Stomach (tissue), 9 donors: ENCODE data around the gene CASR. TPM values are rescaled to one million over a fixed set of nuclear protein-coding genes. Genes with fewer than 3 reads are reported as not detected.

Experiments used
- DNase-seq, 2 donors: peaks; one replicate each; pipeline versions ENCODE4 v3.0.0 to v3.0.0-alpha.2; 2013 to 2019
- H3K27ac ChIP-seq, 5 donors: fragments of 200-600 bp in 4 of 5; sonication (generic) in 4 of 5; one replicate each; pipeline ENCODE4 v1.5.1; 2013 to 2019; ENCODE audit warnings: mild to moderate bottlenecking in 1 of 5, moderate library complexity in 1 of 5
- H3K27me3 ChIP-seq, 3 donors: fragments of 200-600 bp; sonication (generic); one replicate each; pipeline ENCODE4 v1.5.1; 2017 to 2019; ENCODE audit warnings: mixed run types in 1 of 3
- H3K36me3 ChIP-seq, 4 donors: fragments of 200-600 bp; sonication (generic); 1 replicate in 3 of 4; 2 replicates in 1 of 4; pipeline ENCODE4 v1.5.1; 2016 to 2019
- H3K4me1 ChIP-seq, 4 donors: fragments of 200-600 bp; sonication (generic); one replicate each; pipeline ENCODE4 v1.5.1; 2016 to 2019
- H3K4me3 ChIP-seq, 4 donors: fragments of 200-600 bp; sonication (generic) in 3 of 4; one replicate each; pipeline ENCODE4 v1.5.1; 2016 to 2019; ENCODE audit warnings: mild to moderate bottlenecking in 1 of 4
- H3K9me3 ChIP-seq, 4 donors: fragments of 200-600 bp; sonication (generic); one replicate each; pipeline ENCODE4 v1.5.1; 2016 to 2019
- EP300 ChIP-seq: sonication (generic); formaldehyde crosslinking; IDR thresholded peaks from one replicate; pipeline ENCODE4 v1.6.1; 2017; ENCODE audit warnings: antibody characterized with exemption
- POLR2A ChIP-seq, 4 donors: fragments of 450-650 bp; IDR thresholded peaks; one replicate each; pipeline ENCODE4 v1.6.1; 2016; ENCODE audit warnings: antibody characterized with exemption in 4 of 4, control low read depth in 2 of 4, mild to moderate bottlenecking in 1 of 4, moderate library complexity in 1 of 4
- POLR2AphosphoS5 ChIP-seq, 3 donors: sonication (generic); formaldehyde crosslinking; IDR thresholded peaks; one replicate each; pipeline ENCODE4 v1.6.1; 2016; ENCODE audit warnings: antibody characterized with exemption in 3 of 3
- WGBS, 5 donors: extraction: QIAGEN DNeasy Blood & Tissue Kit in 3 of 5; methylation state at CpG; one replicate each; pipeline versions ENCODE4 v1.1.5 to v1.1.7; 2013 to 2018; 5-methylcytosine and 5-hydroxymethylcytosine counted together
- intact Hi-C: fragments of 100-400 bp; cut with DNase I; formaldehyde crosslinking; loops from one replicate; pipeline ENCODE4 v1.15.1; 2023; ENCODE audit warnings: low total_unique reads
- polyA plus RNA-seq, 3 donors: library from polyadenylated mRNA; stranded (reverse); fragments of 200-250 nt; gene quantifications; one replicate each; pipeline ENCODE4 v1.2.3, GENCODE V29; 2013
- total RNA-seq, 5 donors: library from RNA; depleted of rRNA; stranded (reverse); fragments of >200 nt; gene quantifications; one replicate each; pipeline versions ENCODE4 v1.1.0 to v1.2.3, GENCODE V29; 2014 to 2016
- TF ChIP-seq, protein P1 (sequence below), 7 experiments: fragments of 450-650 bp in 4 of 7; fragments of 200-600 bp in 3 of 7; sonication (generic) in 3 of 7; IDR thresholded peaks; one replicate each; pipeline ENCODE4 v1.5.1; 2016 to 2019; ENCODE audit warnings: antibody characterized with exemption in 7 of 7, control low read depth in 2 of 7, mild to moderate bottlenecking in 1 of 7
- donor health status: healthy with polysubstance abuse.
- donor health status: Bipolar disorder and iron deficiency.
- donor health status: healthy.

CASR gene
- total and polyA plus RNA-seq, 8 donors, result 0.03 to 3.0 (median 0.43) TPM; not detected in 4

DNA sequence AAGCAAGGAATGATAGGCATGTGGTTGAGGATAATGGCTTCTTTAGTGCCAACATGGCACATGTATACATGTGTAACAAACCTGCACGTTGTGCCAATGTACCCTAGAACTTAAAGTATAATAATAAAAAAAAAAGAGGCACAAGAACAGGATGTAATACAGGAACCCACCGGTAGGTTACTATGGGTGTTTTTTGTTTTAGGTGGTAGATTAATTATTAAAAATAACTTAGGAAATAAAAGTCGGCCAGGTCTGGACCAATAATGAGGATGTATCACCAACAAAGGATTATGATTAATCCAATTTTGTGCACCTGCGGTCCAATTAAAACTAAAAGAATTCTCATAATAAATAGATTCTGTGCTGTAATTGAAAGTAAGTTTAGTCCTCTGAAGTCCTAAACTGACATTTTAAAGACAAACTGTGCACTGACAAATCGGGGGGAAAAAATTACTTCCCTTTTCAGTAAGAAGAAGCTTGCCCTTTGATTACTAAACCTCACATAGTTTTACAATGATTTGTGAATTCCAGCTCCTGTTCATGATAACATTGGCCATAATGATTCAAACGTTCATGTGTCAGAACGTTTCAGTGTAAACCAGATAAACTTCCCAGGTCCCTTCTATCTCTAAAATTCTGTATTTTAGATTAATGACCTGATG lies 62.2 kb downstream of the CASR start:
- intact Hi-C loops, result no loop called here
- H3K4me3 ChIP-seq, result no peak overlapping the region
- TF ChIP-seq POLR2AphosphoS5 (IDR thresholded peaks at IDR 0.05) (no peak), POLR2A (IDR thresholded peaks at IDR 0.05) (no peak), EP300 (no peak)
- TF ChIP-seq, protein P1, sequence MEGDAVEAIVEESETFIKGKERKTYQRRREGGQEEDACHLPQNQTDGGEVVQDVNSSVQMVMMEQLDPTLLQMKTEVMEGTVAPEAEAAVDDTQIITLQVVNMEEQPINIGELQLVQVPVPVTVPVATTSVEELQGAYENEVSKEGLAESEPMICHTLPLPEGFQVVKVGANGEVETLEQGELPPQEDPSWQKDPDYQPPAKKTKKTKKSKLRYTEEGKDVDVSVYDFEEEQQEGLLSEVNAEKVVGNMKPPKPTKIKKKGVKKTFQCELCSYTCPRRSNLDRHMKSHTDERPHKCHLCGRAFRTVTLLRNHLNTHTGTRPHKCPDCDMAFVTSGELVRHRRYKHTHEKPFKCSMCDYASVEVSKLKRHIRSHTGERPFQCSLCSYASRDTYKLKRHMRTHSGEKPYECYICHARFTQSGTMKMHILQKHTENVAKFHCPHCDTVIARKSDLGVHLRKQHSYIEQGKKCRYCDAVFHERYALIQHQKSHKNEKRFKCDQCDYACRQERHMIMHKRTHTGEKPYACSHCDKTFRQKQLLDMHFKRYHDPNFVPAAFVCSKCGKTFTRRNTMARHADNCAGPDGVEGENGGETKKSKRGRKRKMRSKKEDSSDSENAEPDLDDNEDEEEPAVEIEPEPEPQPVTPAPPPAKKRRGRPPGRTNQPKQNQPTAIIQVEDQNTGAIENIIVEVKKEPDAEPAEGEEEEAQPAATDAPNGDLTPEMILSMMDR (IDR thresholded peaks at IDR 0.05), result no peak
- H3K36me3 ChIP-seq, result no peaks in the 10 kb centered on the region
- 38 to 47% (median 44%) methylated on average over 7 of the region's 7 CpGs for WGBS, 5 donors
- no peaks in the 10 kb centered on the region for H3K27me3 ChIP-seq
- H3K9me3 ChIP-seq, result no peaks in the 10 kb centered on the region
- no peak for DNase-seq
- peak overlapping the region in 2 of 5 donors; percentile 30 to 54 for H3K27ac ChIP-seq
- no peaks in the 10 kb centered on the region for H3K4me1 ChIP-seq

DNA sequence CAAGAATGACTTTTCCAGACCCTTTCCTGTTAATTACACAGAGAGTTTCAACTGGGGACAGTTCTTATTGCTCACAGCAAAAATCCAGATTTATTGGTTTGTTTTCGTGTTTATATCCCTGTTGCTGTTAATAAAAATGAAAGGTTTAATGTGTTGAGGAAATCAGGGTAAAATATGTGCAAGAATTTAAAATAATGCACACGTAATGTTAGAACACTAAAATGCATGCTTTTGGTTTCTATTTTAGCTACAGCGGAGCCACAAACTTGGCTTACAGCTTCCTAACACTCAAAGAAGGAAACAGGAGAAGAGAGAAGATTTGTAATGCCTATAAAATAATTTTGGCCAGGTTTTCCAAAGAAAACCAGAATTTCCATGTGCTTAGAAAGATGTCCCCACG lies 62.7 kb downstream of the CASR start:
- peak overlapping the region in 2 of 5 donors; percentile 30 to 54 for H3K27ac ChIP-seq
- no peak overlapping the region for H3K4me3 ChIP-seq

DNA sequence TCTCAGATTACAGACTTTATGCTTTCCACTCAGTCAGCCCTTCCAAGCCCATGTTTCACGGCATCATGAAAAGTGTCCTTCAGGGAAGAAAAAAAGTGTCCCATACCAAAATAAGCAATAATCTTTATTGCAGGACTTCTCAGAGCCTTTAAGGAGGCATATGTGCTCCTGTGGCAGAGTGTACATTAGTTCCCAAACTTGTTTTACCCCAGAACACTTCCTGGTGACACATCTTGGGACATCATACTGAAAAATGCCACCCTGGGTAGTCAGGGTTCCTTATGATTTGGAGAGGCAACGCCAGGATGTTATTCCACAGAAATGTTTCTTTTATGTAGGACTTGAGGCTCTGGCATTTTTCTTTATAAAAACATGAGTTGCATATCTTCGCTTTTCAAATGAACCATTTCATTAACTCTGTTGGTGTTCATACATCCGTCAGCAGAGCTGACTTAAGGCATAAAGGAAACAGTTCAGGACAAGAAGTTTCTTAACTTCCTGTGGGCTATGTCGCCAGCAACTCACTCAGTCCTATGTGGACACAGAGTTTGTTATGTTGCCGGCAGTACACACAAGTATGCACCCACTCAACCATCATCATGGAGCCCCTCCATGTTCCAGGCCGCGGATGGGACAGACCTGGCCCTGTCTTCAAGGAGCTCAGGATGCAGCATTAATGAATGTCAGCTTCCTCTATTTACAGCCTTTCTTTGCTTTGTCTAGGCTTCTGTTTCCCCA lies 63.8 kb downstream of the CASR start:
- peak overlapping the region in 2 of 5 donors; percentile 39 to 54 for H3K27ac ChIP-seq
- no peaks in the 10 kb centered on the region for H3K27me3 ChIP-seq
- 66 to 85% (median 70%) methylated on average over 8 of the region's 8 CpGs for WGBS, 5 donors
- H3K36me3 ChIP-seq, result no peaks in the 10 kb centered on the region
- H3K9me3 ChIP-seq, result no peaks in the 10 kb centered on the region
- no peak for TF ChIP-seq POLR2AphosphoS5 (IDR thresholded peaks at IDR 0.05)
- TF ChIP-seq, protein P1 (IDR thresholded peaks at IDR 0.05), result no peak
- TF ChIP-seq POLR2A (IDR thresholded peaks at IDR 0.05), result no peak
- TF ChIP-seq EP300, result no peak
- no peak for DNase-seq
- intact Hi-C loops, result no loop called here
- H3K4me3 ChIP-seq, result no peak overlapping the region
- no peaks in the 10 kb centered on the region for H3K4me1 ChIP-seq

More for the DNA sequence above, 62.7 kb downstream of the CASR start:
- 43 to 61% (median 52%) methylated on average over 4 of the region's 4 CpGs for WGBS, 5 donors
- intact Hi-C loops, result no loop called here
- Histone ChIP-seq H3K4me1 (no peaks in the 10 kb centered on the region), H3K36me3 (no peaks in the 10 kb centered on the region), H3K27me3 (no peaks in the 10 kb centered on the region), H3K9me3 (no peaks in the 10 kb centered on the region)
- DNase-seq, result no peak
- TF ChIP-seq, protein P1 (IDR thresholded peaks at IDR 0.05), result no peak
- TF ChIP-seq POLR2AphosphoS5 (IDR thresholded peaks at IDR 0.05) (no peak), POLR2A (IDR thresholded peaks at IDR 0.05) (no peak), EP300 (no peak)

DNA sequence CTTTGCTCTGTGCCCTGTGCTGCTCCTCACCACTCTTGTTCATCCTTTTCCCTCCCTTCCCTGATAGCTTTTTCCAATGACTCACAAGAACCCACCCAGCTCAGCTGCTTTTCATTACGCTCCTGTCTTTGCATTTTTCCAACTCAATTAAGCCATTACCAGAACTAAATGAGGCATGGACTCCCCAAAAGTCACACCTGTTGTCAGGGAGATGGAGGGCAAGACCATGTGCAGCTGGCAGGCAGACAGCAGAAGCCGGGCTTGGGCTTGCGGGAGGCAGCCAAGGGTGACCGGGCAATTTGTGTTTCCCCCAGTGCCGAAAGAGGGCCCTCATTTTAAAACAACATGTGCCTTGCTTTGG lies 64.3 kb downstream of the CASR start:
- Histone ChIP-seq H3K36me3 (no peaks in the 10 kb centered on the region), H3K27me3 (no peaks in the 10 kb centered on the region), H3K9me3 (no peaks in the 10 kb centered on the region), H3K4me3 (no peak overlapping the region), H3K4me1 (no peaks in the 10 kb centered on the region), H3K27ac (peak overlapping the region in 2 of 5 donors; percentile 39 to 54)
- intact Hi-C loops, result no loop called here
- TF ChIP-seq POLR2A (IDR thresholded peaks at IDR 0.05) (no peak), POLR2AphosphoS5 (IDR thresholded peaks at IDR 0.05) (no peak), EP300 (no peak)
- TF ChIP-seq, protein P1 (IDR thresholded peaks at IDR 0.05), result no peak
- WGBS, 5 donors, result 73 to 84% (median 81%) methylated on average over 5 of the region's 5 CpGs
- peak in 1 of 2 donors; percentile 46 for DNase-seq
